Measurements from ENCODE around the gene PRR29. TPM values are rescaled to one million over a fixed set of nuclear protein-coding genes. Genes with fewer than 3 reads are reported as not detected.

Gene PRR29
- total RNA-seq, 1 experiment from 2014 or later = not detected

GRCh38 chr17:63988127-63988478 is 10.0 kb upstream of the PRR29 start:
- POLR2A ChIA-PET (ENCODE audit: low non-redundant PET) = no interaction called here
- intact Hi-C loops (cut with micrococcal nuclease; ENCODE audit: unreplicated experiment) = no loop called here

GRCh38 chr17:63988741-63989621 is 9.2 kb upstream of the PRR29 start:
- Histone ChIP-seq H3K27me3 (replicated peaks; ENCODE audit: insufficient read depth, low read depth, low read length, poor library complexity) (no peaks in the 10 kb centered on the region), H3K27ac (ENCODE audit: low read depth, low read length, poor library complexity, severe bottlenecking) (no peak overlapping the region), H3K36me3 (ENCODE audit: insufficient read depth, low read length, poor library complexity, severe bottlenecking) (no peaks in the 10 kb centered on the region), H3K4me1 (ENCODE audit: insufficient read depth, low read length, poor library complexity, severe bottlenecking) (no peaks in the 10 kb centered on the region), H3K9me3 (ENCODE audit: low read depth, low read length, poor library complexity, severe bottlenecking) (no peaks in the 10 kb centered on the region), H3K4me3 (ENCODE audit: low read depth, low read length, poor library complexity, severe bottlenecking) (no peak overlapping the region)
- TF ChIP-seq EZH2 (IDR thresholded peaks at IDR 0.05; ENCODE audit: borderline replicate concordance, low read depth, low read length, poor library complexity, severe bottlenecking) (no peak), CTCF (conservative IDR thresholded peaks at IDR 0.05; ENCODE audit: low read depth, low read length) (no peak)
- intact Hi-C loops (cut with micrococcal nuclease; ENCODE audit: unreplicated experiment) = no loop called here
- CTCF ChIA-PET = interaction anchor here (0.6 kb wide), 1 partner anchor 13 kb away, joined by 4 read pairs; no protein-coding TSS in a partner anchor
- POLR2A ChIA-PET (ENCODE audit: low non-redundant PET) = no interaction called here
- no TSS peak for BruUV-seq (replicated peaks)
- no peak for DNase-seq (ENCODE audit: low spot score)

More at GRCh38 chr17:63988127-63988478, 10.0 kb upstream of the PRR29 start:
- Histone ChIP-seq H3K4me3 (ENCODE audit: low read depth, low read length, poor library complexity, severe bottlenecking) (no peak overlapping the region), H3K27ac (ENCODE audit: low read depth, low read length, poor library complexity, severe bottlenecking) (no peak overlapping the region), H3K27me3 (replicated peaks; ENCODE audit: insufficient read depth, low read depth, low read length, poor library complexity) (no peaks in the 10 kb centered on the region), H3K9me3 (ENCODE audit: low read depth, low read length, poor library complexity, severe bottlenecking) (no peaks in the 10 kb centered on the region), H3K4me1 (ENCODE audit: insufficient read depth, low read length, poor library complexity, severe bottlenecking) (no peaks in the 10 kb centered on the region), H3K36me3 (ENCODE audit: insufficient read depth, low read length, poor library complexity, severe bottlenecking) (no peaks in the 10 kb centered on the region)
- TF ChIP-seq EZH2 (IDR thresholded peaks at IDR 0.05; ENCODE audit: borderline replicate concordance, low read depth, low read length, poor library complexity, severe bottlenecking) (no peak), CTCF (conservative IDR thresholded peaks at IDR 0.05; ENCODE audit: low read depth, low read length) (no peak)
- CTCF ChIA-PET = no interaction called here
- DNase-seq (ENCODE audit: low spot score) = no peak
- no TSS peak for BruUV-seq (replicated peaks)

GRCh38 chr17:63989622-63990345 is 8.4 kb upstream of the PRR29 start:
- no peak overlapping the region for H3K4me3 ChIP-seq (ENCODE audit: low read depth, low read length, poor library complexity, severe bottlenecking)
- no peak overlapping the region for H3K27ac ChIP-seq (ENCODE audit: low read depth, low read length, poor library complexity, severe bottlenecking)
- no TSS peak for BruUV-seq (replicated peaks)
- CTCF ChIA-PET = interaction anchor here (1.0 kb wide), 1 partner anchor 70 kb away, joined by 4 read pairs; no protein-coding TSS in a partner anchor
- H3K36me3 ChIP-seq (ENCODE audit: insufficient read depth, low read length, poor library complexity, severe bottlenecking) = no peaks in the 10 kb centered on the region
- POLR2A ChIA-PET (ENCODE audit: low non-redundant PET) = no interaction called here
- no peaks in the 10 kb centered on the region for H3K4me1 ChIP-seq (ENCODE audit: insufficient read depth, low read length, poor library complexity, severe bottlenecking)
- no peaks in the 10 kb centered on the region for H3K27me3 ChIP-seq (replicated peaks; ENCODE audit: insufficient read depth, low read depth, low read length, poor library complexity)
- intact Hi-C loops (cut with micrococcal nuclease; ENCODE audit: unreplicated experiment) = no loop called here
- TF ChIP-seq CTCF (conservative IDR thresholded peaks at IDR 0.05; ENCODE audit: low read depth, low read length) (no peak), EZH2 (IDR thresholded peaks at IDR 0.05; ENCODE audit: borderline replicate concordance, low read depth, low read length, poor library complexity, severe bottlenecking) (no peak)
- no peaks in the 10 kb centered on the region for H3K9me3 ChIP-seq (ENCODE audit: low read depth, low read length, poor library complexity, severe bottlenecking)
- DNase-seq (ENCODE audit: low spot score) = no peak
